Measurements from ENCODE around the gene SOBP.

SOBP gene

GRCh38 chr6:107647439-107647948 lies 157.6 kb downstream of the SOBP start:
- TF ChIP-seq, protein P1, sequence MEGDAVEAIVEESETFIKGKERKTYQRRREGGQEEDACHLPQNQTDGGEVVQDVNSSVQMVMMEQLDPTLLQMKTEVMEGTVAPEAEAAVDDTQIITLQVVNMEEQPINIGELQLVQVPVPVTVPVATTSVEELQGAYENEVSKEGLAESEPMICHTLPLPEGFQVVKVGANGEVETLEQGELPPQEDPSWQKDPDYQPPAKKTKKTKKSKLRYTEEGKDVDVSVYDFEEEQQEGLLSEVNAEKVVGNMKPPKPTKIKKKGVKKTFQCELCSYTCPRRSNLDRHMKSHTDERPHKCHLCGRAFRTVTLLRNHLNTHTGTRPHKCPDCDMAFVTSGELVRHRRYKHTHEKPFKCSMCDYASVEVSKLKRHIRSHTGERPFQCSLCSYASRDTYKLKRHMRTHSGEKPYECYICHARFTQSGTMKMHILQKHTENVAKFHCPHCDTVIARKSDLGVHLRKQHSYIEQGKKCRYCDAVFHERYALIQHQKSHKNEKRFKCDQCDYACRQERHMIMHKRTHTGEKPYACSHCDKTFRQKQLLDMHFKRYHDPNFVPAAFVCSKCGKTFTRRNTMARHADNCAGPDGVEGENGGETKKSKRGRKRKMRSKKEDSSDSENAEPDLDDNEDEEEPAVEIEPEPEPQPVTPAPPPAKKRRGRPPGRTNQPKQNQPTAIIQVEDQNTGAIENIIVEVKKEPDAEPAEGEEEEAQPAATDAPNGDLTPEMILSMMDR (IDR thresholded peaks at IDR 0.05; ENCODE audit: extremely low read depth, missing control alignments) = no peak
- no peak for DNase-seq (ENCODE audit: low spot score)

DNA sequence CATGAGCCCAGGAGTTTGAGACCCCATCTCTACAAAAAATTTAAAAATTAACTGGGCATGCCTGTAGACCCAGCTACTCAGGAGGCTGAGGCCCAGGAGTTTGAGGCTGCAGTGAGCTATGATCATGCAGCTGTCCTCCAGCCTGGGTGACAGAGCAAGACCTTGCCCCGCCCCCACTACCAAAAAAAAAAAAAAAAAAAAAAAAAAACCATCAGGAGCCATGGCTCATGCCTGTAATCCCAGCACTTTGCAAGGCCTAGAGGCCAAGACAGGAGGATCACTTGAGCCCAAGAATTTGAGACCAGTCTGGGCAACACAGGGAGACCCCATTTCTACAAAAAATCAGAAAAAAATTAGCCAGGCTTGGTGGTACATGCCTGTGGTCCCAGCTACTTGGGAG lies 159.1 kb downstream of the SOBP start:
- TF ChIP-seq, protein P1 (IDR thresholded peaks at IDR 0.05; ENCODE audit: extremely low read depth, missing control alignments) = no peak
- no peak for DNase-seq (ENCODE audit: low spot score)

DNA sequence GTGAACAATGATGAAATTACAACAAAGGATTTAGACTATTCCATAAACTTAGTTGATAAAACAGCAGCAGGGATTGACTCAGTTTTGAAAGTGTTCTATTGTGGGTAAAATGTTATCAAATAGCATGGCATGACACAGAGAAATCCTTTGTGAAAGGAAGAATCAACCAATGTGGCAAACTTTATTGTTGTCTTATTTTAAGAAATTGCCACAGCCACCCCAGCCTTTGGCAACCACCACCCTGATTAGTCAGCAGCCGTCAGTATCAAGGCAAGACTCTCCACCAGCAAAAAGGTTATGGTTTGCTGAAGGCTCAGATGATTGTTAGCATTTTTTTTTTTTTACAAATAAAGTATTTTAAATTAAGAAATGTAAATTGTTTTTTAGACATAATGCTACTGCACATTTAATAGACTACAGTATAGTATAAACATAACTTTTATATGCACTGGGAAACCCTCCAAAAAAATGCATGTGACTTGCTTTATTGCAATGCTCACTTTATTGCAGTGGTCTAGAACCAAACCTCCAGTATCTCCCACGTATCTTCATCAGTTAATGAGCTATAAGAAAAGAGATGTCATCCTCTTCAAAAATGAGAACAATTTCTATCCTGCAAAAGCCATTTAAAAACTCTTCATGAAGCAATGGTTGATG lies 162.7 kb downstream of the SOBP start:
- DNase-seq (ENCODE audit: low spot score) = no peak
- TF ChIP-seq, protein P1 (IDR thresholded peaks at IDR 0.05; ENCODE audit: extremely low read depth, missing control alignments) = no peak

GRCh38 chr6:107653183-107653580 lies 163.3 kb downstream of the SOBP start:
- DNase-seq (ENCODE audit: low spot score) = no peak
- TF ChIP-seq, protein P1 (IDR thresholded peaks at IDR 0.05; ENCODE audit: extremely low read depth, missing control alignments) = no peak

DNA sequence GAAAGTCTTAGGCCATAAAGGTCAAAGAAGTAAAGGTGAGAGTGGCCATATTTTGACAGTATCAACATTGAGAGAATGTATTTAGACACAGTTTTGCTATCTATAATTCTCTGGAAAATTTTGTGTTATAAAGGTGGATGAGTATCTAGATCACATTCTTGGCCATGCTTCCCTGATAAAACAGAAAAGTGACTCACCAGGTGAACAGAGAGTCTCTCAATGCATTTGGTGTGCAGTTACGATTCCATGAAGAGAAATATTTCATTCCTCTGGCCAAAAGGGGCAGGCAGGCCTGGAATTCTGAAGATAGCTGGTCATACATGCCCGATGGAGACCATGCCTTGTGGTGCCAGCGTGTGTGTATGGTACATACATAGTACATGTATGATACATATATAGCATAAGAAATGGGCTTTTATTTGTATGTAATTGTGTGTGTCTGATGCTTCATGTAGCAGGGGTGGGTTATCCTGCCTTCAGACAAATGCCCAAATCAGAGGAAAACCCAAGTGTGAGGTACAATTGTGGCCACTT lies 164.0 kb downstream of the SOBP start:
- no peak for DNase-seq (ENCODE audit: low spot score)
- TF ChIP-seq, protein P1 (IDR thresholded peaks at IDR 0.05; ENCODE audit: extremely low read depth, missing control alignments) = no peak

- DNase-seq (ENCODE audit: low spot score) = no peak
- TF ChIP-seq, protein P1 (IDR thresholded peaks at IDR 0.05; ENCODE audit: extremely low read depth, missing control alignments) = no peak
Observed at GRCh38 chr6:107654764-107655163, 164.8 kb downstream of the SOBP start.

DNA sequence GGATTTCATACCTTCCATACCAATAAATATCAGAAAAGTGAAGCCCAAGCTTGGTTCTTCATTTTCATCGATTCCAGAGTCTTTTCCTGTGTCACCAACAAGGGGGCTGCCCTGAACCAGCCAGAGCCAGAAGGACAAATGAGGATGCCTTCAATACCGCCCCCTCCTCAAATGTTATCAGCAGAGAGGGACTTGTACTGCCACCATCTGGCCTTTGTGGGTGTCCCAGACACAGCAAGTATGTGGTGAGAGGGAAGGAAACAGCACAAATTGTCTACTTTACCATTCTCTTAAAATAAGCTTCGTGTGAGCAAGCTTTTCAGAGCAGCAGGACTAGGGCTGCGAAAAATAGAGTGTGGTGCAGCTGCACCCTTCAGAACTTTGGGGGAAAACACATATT lies 165.3 kb downstream of the SOBP start:
- DNase-seq (ENCODE audit: low spot score) = no peak
- TF ChIP-seq, protein P1 (IDR thresholded peaks at IDR 0.05; ENCODE audit: extremely low read depth, missing control alignments) = no peak

Measured in GM20000 (cell line).